Stimulated activated CD4-positive, alpha-beta T cell treated with anti-CD3 and anti-CD28 coated beads, Interleukin-12 subunit alpha, Interleukin-12 subunit beta, amount 100 ng/mL, for 4 hours (primary cell): ENCODE data around the gene DAB2IP.
"Not testable (repeated sequence)": the region's sequence is repeated elsewhere in the genome, so short reads cannot be mapped to it uniquely, and the experiment has no call there.

Experiments used
- DNase-seq: peaks from one replicate; pipeline ENCODE4 v3.0.0-alpha.2; 2020

Gene DAB2IP

DNA sequence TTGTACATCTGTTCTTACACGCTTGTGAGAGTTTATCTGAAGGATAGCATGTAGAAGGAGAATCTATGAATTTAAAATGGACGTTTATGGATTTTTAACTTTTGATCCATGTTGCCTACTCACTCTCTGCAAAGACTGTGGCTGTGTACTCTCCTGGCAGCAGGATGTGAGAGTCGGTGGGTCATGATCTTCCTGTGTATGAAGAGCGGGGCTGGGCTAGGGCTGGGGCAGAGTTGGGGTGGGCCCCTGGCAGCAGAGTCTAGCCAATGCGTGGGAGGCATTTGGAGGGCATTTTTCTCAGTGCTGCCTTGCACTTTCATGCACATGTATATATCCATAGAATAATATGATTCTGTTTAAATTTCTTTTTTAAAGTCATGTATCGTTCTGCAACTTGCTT is 24.0 kb upstream of the DAB2IP start:
- DNase-seq = no peak

DNA sequence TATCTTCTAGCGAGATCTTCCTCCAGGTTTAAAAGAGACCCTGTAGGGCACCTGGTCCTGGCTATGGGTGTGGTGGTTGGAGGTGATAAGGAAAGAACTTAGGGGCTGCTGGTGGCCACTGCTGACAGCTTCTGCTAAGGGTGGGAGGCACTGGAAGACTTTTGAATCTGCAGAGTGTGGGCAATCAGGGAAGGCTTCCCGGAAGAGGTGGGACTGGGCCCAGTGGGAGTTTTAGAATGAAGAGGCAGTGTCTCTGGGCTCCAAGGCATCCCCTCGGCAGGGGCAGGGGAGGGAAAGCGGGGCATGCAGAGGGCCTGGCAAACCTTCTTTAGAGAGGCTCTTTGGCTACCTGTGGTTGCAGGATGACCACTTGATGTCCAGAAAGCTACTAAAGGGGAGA is 23.0 kb upstream of the DAB2IP start:
- no peak for DNase-seq

DNA sequence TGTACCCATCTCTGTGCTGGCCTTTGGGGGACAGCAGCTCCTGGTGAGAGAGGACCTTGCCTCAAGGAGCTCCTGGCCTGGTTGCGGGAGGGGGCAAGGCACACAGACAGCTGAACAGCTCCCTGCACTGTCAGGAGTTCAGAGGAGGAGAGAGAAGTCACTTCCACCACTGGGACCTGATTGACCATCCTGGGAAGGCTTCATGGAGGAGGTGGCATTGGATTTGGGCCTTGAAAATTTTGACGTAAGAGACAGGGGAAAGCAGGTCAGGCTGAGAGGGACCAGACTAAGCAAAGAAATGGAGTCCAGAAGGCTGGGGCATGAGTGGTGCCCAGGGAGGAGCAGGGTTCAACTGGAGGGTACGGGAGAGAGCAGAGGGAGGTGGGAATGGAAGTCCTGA is 20.3 kb upstream of the DAB2IP start:
- no peak for DNase-seq

DNA sequence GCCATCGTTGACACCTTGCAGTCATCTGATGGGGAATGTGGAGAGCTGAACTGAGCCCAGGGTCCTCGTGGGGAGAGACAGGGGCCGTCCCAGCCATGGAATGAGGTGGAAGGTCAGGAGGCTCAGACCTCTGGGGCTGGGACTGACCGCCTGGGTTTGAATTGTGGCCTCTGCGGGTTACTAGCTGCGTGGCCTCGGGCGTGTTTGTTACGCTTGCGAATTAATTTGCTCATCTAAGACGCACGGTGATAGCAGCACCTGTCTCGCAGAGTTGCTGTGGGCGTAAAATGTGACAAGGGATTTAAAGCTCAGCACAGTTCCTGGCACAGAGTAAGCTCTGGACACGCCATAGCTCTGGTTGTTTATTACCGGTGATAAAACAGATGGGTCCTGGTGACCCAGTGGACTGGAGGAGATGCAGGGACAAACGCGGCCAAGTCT is 19.4 kb upstream of the DAB2IP start:
- DNase-seq = no peak

DNA sequence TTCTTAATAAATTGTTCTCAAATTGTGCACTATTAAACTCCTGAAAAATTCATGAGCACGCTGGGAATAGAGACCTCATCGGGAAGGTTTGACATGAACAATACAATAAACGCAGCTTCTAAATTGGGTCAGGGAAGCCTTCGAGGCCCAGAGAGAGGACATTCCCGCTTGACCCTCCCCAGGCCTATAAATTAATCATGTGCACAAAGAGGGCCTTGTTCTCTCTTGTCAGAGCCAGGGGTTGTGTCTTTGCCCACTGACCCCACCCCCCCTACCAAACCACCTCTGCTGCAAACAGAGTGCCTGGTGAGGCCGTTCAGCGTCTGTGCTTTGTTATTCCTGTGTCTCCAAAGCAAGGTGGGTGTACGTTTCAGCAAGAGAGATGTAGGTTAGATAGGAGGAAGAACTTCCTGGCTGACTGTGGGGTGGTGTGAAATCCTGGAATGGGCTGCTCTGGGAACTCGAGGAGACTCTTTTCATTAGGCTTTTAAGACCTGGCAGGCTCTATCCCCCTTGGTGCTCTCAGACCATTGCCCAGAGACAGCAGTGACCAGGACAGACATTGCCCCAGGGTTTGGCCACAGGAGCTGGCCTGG is 18.2 kb upstream of the DAB2IP start:
- DNase-seq = no peak

DNA sequence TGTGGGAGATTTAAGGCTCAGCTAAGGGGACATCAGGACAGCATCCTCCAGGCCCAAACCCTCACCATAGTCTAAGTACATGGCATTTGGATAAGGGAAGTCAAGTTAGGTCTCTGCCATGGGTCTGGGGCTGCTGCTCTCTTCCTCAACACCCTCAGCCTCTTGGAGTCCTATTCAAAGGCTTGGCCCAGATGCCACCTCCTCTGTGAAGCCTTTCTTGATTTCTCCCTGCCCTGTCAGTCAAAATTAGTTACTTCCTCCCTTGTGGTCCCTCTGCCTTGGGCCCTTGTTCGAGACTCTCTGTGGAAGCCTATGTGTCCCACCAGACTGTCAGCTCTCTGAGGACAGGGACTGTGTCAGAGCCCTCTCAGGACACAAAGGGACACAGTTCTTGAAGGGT is 17.7 kb upstream of the DAB2IP start:
- DNase-seq = no peak

DNA sequence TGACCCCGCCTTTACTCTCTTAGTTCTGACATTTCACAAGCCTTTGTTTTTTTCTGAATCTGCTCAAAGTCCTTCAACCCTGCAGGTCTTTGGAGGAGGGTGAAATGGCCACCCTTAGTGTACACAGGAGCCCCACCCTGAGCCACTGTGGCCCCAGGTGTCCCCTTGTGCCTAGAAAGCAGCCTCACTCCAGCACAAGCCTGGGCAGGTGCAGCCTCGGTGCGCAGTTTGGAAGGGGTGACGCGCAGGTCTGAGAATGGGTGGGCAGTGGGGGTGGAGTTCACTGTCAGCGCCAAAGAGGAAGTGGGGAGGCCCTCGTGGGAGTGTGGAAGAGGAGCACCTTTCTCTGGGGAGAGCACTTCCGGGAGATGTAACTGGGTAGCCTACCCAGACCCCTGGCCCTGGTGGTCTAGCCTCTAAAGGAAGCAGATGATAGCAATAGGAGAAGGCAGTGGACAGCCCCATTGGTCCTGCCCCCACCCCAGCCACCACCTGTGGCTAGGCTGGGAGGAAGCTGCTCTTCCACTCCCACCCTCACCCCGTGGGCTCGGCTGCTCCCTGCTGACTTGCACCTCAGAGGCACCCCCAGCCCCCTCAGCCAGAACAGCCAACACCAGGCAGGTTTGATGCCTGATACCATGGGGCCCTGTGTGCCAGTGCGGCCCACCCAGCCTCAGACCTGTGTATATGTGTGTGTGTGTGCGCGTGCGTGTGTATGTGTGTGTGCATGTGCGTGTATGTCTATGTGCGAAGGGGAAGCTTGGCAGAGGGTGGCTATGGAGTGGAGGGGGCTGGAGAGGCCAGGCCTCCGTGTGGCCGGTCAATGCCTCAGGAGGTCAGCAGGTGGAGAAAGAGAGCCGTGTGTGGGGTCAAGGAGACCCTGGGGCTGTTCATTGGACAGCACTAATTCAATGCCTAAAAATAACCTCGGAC is 16.8 kb upstream of the DAB2IP start:
- DNase-seq = no peak

DNA sequence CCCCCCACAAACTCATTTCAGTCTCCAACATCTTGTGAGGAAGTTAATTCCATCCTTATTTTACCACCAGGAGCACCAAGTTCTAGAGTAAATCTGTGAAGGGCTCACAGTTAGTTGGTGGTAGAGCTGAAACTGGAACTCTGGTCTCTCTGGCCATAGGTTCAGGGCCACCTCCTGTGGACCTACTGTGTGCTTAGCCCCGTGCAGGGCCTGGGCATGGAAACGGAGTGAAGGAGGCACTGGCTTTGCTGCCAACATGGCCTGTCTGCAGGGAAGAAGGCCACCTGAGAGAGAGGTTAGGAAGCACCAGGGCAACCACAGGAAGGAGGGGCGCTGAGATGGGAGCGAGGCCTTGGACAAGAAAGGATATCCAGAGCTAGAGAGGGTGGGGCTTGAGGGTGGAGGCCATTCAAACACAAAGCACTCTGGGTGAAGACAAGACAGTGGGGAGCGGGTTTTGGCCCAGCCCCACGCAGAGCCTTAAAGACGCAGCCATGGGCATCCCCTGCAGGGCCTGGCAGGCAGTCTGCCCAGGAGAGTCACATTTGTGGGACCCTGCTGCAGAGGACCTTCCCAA is 16.0 kb upstream of the DAB2IP start:
- DNase-seq = no peak

DNA sequence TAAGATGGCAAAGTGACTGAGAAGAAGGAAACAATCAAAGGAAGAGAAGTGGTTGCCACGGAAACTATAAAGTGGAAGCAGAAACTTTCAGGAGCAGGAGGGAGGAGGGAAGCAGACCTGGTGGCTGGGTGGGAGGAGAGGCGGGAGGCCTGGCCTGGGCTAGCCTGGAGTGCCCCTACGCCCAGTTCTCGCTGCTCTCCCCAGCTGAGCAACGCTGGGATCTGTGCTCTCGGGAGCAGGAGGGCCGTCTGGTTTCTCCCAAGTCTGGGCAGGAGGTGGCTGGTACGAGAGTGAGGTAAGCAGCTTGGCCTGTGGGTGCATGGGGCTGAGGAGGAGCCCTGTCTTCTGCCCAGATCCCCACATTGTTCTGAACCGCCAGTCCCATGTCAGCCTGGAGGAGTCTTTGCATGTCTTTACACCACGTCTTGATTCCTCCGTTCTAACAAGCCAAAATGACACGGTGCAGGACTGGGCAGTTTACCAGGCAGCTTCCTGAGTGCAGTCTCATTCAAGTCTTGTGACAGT is 15.0 kb upstream of the DAB2IP start:
- no peak for DNase-seq

DNA sequence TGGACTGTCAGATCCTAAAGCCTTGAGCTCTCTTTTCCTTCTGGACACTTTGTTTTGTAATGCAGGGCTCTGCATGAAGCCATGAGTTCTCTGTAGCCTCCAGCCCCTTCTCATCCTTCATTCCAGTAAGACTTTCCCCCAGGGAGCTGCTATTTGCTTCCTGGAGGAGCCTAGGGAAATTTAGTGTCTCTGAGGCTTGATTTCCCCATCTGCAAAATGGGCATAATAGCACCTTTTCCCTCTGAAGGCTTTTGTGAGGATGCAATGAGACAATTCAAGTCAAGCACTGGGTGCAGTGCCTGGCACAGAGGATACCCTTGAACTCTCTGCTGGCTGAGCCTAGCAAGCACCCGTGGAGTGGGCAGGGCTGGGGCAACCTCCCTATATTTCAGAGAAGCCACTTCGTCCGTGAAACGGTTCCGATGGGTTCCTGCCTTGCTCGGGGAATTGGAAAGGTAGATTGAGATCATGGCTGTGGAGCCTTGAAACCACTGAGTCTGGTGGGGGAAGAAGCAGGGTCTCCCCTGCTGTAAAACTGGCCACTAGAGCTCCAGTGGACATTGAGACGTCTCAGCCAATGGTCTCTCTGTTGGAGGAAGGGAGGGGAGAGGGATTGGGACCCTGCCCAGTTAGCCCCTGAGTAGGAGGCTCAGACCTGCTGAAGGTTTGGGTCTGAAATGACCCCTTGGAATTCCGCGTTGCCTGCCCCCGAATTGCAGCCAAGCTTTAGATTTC is 14.3 kb upstream of the DAB2IP start:
- DNase-seq = no peak

DNA sequence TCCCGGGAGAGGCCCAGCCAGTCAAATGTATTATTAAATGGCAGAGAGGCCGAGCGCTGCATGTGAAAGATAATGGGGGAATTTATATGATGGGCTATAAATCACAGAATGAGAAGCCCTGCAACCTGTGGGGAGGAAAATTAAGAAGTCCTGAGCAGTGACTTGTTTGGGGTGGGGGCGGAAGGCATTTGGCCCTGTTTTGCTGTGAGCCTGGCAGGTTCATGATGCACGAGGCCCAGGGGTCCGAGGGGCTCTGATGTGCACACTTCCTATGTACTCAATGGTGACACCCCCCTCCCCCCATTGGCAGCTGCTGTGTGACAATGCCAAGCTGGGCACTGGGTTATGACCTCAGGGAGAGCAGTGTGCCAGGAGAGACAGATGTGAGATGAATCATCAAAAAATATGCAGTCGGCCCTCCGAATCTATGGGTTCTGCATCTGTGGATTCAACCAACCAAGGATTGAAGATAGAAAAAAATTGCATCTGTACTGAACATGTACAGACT is 13.7 kb upstream of the DAB2IP start:
- DNase-seq = no peak

DNA sequence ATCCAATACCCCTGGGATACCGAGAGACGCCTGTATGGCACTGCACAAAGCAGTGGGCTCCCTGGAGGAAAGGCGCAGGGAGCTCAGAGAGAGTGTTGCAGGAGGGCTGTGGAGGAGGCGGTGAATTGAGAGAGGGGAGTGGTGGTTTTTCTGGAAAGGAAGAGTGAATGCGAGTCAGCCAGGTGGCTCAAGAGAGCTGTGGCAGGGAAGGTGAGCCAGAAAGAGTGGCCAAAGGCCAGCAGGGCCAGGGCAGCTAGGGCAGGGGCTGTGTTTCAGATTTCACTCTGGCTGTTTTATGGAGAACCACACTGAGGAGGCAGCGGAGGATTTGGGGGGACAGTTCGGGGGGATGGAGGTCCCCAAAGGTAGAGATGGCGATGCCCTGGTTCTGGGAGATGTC is 13.0 kb upstream of the DAB2IP start:
- no peak for DNase-seq

DNA sequence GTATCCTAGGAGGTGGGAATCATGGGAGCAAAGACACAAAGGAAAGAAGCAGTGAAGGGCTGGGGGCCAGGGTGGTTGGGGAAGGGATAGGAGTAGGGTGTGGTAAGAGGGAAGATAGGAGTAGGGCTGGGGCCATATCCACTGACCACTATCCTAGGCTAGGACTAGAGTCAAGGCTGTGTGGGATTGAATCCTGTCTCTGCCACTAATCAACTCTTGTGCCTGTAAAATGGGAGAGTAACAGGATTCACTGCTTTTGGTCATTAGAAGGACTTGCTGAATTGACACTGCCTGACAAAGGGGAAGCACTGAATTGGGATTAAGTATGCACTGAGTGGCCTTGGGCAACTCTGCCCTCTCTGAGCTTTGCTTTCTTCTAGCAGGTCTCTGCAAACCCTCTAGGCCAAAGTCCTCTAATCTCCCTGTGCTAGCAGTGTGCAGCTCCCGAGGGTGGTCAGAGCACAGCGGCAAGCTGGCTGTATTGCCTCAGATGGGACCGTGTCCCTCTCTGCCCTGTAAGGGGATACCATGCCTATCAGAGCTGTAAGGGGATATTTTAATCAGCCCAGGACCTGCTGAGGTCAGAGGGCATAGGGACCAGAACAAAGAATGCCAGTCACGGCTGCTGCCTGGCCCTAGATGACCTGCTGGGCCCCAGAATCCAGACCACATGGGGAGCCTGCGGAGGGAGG is 12.4 kb upstream of the DAB2IP start:
- DNase-seq = no peak

DNA sequence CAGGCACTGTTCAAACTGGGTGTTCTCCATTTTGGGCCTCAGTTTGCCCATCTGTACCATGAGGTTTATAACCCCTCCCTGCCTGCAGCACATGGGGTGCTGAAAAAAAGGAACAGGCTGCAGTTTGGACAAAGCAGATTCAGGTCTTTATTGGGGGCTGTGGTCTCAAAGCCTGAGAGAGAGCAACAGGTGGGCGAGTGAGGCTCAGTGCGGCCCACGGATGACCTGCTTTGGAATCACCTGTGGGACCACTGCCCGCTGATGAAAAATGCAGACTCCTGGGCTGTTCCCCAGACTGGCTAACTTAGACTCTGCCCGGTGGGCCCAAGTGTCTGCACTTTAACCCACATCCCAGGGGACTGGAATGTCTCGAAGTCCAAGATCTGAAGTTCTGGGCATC is 11.8 kb upstream of the DAB2IP start:
- DNase-seq = no peak

DNA sequence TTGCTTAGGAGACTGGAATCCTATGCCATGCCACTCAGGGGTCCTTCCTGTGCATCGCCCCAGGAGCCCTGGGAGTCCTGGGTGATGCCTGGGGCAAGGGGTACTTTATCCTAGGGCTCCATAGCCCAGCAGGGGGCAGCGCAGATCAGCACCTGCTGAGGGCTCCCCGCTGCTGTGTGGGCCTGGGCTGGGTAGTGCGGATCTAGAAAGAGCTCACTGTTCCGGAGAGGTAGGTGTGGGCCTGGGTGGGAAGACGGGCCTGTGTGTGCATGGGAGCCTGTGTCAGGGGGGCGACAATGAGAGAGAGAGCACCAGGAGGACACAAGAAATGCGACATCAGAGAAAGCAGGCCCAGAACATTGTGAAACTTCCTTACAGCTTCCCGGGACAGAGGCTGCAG is 11.4 kb upstream of the DAB2IP start:
- peak; percentile 25 for DNase-seq

DNA sequence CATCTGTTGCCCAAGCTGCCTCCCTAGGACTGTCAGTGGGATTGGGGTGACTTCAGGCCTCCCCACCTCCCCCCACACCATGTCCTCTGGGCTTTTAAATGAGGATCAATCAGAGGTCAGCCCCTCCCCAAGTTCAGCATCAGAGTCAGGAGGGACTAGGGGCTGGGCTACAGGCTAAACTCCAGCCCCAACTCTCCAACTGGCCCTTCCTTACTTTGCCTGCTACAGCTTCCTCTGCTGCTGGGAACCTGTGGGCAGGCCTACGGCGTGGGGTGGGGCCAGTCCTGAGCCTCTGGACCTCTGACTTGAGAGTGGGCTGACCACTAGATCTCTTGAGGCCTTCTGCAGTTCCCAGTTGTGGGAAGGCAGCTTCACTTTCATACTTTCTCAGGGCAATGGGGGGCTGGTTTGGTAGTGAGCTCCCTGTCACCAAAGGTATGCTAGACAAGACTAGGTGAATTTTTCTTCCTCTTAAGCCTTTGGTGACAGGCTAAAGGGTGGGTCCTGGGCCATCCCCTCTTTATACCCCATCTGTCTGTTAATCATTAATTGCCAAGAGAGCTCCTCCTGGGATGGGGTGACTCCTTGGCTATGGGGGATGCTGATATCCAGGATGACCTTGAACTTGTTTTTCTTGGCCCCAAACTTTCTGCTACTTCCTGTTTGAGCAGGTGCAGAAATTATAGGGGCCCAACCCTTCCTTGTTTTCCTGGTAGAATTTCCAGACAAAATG is 10.8 kb upstream of the DAB2IP start:
- no peak for DNase-seq

DNA sequence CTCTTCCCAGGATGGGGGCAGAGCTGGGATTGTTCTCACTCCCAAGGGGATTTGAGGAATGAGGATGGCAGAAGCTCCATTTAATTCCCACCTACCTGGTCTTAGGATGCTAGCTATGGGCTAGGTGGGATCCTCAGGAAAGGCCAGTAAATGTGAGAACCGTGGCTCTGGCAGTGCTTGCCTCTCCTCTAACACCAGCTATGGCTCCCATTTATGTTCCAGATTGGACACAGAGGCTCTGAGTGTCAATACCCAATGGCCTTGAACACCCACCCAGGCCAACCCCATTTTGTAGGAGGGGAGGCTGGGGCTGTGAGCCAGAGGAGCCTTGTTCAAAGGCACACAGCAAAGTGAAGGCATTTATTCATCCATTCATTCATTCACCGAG is 10.2 kb upstream of the DAB2IP start:
- no peak for DNase-seq

DNA sequence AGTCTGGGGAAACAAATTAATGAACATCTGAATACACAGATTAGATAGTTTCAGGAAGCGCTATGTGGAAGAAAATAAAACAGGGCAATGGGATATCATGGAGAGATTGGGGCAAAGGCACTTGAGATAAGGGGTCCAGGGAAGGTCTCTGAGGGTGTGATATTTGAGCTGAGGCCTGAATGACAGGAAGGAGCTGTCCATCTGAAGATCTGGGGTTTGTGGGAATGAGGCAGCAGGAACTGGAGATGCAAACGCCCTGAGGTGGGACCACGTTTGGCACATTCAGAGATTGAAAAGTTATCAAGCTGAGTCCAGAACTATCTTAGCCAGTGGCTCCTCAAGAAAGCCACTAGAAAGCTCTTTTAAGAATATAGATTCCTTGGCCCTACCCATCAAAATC is 8.7 kb upstream of the DAB2IP start:
- DNase-seq = no peak

DNA sequence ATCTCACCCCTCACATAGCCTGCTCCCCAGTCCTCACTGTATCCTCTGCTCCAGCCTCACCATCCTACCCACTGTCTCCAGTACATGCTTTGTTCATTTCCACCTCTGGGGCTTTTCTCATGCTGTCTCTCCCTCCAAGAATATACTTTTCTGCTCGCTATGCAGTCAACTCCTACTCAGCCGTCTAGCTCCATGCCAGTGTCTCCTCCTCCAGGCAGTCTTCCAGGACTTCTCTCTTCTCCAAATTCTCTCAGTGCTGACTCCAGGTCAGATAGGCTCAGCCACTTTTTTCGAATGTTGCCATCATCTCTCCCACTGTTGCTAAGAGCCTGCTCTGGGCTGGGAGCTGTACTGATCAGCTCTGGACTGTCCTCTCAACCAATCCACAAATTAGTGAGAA is 8.0 kb upstream of the DAB2IP start:
- DNase-seq = no peak

DNA sequence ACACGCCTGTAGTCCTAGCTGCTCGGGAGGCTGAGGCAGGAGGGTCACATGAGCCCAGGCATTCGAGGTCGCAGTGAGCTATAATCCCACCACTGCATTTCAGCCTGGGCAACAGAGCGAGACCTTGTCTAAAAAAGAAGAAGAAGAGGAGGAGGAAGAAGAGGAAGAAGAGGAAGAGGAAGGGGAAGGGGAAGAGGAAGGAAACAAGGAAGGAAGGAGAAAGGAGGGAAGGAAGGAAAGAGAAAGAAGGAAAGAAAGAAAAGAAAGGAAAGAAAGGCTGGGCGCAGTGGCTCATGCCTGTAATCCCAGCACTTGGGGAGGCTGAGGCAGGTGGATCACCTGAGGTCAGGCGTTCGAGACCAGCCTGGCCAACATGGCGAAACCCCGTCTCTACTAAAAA is 7.4 kb upstream of the DAB2IP start:
- DNase-seq = not testable (repeated sequence)

DNA sequence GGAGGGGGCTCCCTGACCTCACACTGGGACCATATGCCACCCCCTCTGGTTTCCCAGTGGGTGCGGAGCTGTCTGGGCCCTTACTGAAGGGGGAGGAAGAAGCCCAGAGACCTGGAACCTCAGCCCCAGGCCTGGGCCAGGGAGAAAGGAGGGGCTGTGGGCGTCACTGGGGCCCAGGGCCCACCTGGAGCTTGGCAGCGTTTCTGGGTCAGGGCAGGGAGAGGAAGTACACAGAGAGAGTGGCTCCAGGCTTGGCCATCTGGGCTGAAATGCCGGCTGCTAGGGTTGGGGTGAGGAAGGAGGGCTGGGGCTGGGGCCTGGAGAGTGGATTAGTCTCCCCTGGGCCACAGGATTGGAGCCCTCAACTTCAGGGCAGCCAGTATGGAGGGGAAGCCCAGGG is 6.4 kb upstream of the DAB2IP start:
- no peak for DNase-seq
